ENCODE measurements around the gene QRICH1.
A peak's percentile ranks its signal among the peaks of the same experiment; 100 is the strongest.

The QRICH1 gene

DNA sequence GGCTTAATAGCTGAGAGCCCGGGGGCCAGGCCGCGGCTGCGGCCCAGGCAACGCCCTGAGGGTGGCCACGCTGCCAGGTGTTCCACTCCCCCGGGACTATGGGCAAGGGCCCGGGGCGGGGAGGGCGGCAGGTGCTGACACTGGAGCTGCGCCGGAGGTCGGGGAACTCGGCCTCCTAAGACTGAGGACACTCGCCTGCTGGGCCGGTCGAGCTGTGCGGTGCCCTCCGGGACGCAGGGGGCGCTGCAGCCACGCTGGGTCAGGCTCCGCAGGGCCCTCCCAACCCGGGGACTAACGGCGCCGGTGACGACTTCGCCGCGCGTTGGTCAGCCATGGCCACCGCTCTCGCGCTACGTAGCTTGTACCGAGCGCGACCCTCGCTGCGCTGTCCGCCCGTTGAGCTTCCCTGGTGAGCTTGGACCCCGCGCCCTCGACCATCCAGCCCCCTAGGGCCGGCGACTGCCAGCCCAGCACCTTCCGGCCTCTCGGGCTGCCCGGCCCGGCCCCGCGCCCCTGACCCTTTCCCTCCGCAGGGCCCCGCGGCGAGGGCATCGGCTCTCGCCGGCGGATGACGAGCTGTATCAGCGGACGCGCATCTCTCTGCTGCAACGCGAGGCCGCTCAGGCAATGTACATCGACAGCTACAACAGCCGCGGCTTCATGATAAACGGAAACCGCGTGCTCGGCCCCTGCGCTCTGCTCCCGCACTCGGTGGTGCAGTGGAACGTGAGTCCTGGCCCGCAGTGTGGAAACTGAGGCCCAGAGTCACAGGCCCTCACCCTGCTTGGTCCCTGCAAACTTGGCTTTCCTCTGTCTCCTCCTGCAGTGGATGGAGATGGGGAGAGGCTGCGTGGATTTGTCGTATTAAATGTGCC lies 71.8 kb downstream of the QRICH1 start, which contains the start of gene NDUFAF3:
TSS of gene NDUFAF3 (plus strand) at position 309 of the 875 bp plus-strand sequence. CDS start at position 333, 24 bp downstream.
- DNase-seq = peak; percentile 95
- H3K4me3 ChIP-seq (ENCODE audit: low read depth, low read length) = peak within 1 kb of the TSS; percentile 75

DNA sequence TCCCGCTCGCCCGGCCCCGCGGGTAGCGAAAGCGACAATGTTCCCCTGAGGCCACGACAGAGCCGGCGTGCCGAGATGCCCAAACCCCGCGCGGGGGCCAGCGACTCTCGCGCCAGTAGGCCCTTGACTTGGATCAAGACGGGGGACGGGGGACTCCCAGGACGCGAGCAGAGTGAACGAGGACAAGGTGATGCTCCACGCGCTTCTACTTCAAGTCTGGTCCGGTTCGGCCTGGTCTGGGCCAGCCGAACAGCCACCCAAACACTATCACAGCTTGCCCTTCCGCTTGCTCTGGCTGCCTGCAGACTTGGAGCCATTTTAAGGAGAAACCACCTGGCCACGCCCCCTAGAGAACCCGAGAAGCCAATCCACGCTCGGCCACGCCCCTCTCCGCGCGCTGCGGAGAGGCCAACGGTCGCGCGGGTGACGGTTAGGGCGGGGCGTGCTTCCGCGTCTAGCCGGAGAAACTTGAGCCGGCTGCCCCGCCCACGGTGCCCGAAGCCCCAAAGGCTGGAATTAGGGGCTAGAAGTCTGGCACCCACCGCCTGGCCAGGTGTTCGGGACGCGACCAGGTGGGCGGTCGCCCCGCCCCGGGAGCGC lies 72.6 kb downstream of the QRICH1 start:
- TF ChIP-seq, protein P1, sequence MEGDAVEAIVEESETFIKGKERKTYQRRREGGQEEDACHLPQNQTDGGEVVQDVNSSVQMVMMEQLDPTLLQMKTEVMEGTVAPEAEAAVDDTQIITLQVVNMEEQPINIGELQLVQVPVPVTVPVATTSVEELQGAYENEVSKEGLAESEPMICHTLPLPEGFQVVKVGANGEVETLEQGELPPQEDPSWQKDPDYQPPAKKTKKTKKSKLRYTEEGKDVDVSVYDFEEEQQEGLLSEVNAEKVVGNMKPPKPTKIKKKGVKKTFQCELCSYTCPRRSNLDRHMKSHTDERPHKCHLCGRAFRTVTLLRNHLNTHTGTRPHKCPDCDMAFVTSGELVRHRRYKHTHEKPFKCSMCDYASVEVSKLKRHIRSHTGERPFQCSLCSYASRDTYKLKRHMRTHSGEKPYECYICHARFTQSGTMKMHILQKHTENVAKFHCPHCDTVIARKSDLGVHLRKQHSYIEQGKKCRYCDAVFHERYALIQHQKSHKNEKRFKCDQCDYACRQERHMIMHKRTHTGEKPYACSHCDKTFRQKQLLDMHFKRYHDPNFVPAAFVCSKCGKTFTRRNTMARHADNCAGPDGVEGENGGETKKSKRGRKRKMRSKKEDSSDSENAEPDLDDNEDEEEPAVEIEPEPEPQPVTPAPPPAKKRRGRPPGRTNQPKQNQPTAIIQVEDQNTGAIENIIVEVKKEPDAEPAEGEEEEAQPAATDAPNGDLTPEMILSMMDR (IDR thresholded peaks at IDR 0.05; ENCODE audit: low read depth, low read length) = no peak
- H3K27me3 ChIP-seq (ENCODE audit: insufficient read depth, low read depth, severe bottlenecking) = no peaks in the 10 kb centered on the region
- no peaks in the 10 kb centered on the region for H3K9me3 ChIP-seq (ENCODE audit: severe bottlenecking)
- peak overlapping the region; percentile 75 for H3K4me3 ChIP-seq (ENCODE audit: low read depth, low read length)
- H3K36me3 ChIP-seq = peaks cover 35% of the 10 kb centered on the region
- peak; percentile 99 for DNase-seq
- peak overlapping the region; percentile 97 for H3K27ac ChIP-seq

More for the DNA sequence above, 71.8 kb downstream of the QRICH1 start, which contains the start of gene NDUFAF3:
- TF ChIP-seq, protein P1 (IDR thresholded peaks at IDR 0.05; ENCODE audit: low read depth, low read length) = peak; percentile 96
- peaks cover 40% of the 10 kb centered on the region for H3K36me3 ChIP-seq
- H3K27me3 ChIP-seq (ENCODE audit: insufficient read depth, low read depth, severe bottlenecking) = no peaks in the 10 kb centered on the region
- H3K9me3 ChIP-seq (ENCODE audit: severe bottlenecking) = no peaks in the 10 kb centered on the region
- peak within 1 kb of the TSS; percentile 97 for H3K27ac ChIP-seq

DNA sequence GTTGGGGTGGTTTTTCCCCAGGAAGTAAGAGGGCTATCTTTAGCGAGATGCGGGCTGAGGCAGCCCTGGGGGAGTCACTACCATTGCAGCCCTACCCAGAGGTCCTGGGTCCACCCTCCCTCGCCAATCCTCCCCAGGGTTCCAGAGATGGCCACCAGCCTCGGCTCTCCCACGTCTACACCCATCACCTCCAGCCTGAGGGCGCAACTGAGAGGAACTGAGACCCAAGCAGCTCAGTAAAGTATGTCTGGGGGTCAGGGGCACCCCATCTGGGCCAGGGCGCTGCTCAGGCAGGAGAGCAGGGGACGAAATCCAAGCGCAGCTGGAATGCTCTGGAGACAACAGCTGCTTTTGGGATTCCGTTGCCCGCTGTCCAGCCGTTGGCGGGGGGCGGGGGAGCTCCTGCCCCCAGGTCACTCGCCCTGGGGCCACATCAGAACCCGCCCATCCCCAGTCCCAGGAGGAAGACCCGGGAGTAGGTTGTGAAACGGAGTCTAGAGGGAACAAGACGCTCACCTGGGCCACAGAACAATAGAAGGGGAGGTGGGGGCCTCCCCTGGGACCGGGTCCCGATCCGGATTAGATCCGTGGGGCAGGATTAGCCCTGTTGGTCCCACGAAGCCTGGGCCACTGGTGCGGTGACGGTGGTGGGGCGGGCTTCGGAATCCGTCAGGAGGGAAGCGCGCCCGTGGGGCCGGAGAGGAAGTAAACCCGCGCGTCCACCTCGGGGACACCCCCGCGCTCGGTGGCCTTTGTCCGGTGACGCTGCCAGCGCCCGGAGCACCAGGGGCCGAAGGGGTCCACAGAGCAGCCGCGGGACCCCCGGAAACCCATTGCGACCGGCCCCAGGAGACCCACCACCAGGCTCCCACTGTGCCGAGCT lies 73.3 kb downstream of the QRICH1 start:
- DNase-seq = peak; percentile 60
- H3K27ac ChIP-seq = peak overlapping the region; percentile 97

DNA sequence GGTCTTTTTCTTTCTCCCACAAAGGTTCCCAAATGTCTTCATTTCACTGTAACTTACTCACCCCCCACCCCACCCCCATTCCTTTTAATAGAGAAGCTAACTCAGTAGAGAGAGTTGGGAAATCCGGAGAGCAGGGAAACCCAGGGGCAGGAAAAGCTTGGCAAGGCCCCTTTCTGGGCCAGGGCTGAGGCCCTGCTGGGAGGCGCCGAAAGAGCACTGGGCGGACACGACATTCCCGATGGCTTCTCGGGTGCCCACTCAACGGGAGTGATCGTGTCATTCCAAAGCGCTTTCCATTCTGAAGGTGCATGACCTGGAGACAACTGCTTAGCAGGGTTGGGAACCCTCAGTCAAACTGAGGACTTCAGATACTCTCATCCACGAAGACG lies 73.9 kb downstream of the QRICH1 start:
- no peak for DNase-seq
- peak overlapping the region; percentile 97 for H3K27ac ChIP-seq

More for the DNA sequence above, 73.3 kb downstream of the QRICH1 start:
- H3K9me3 ChIP-seq (ENCODE audit: severe bottlenecking) = no peaks in the 10 kb centered on the region
- TF ChIP-seq, protein P1 (IDR thresholded peaks at IDR 0.05; ENCODE audit: low read depth, low read length) = no peak
- H3K27me3 ChIP-seq (ENCODE audit: insufficient read depth, low read depth, severe bottlenecking) = no peaks in the 10 kb centered on the region
- H3K36me3 ChIP-seq = peaks cover 35% of the 10 kb centered on the region
- H3K4me3 ChIP-seq (ENCODE audit: low read depth, low read length) = peak overlapping the region; percentile 75

DNA sequence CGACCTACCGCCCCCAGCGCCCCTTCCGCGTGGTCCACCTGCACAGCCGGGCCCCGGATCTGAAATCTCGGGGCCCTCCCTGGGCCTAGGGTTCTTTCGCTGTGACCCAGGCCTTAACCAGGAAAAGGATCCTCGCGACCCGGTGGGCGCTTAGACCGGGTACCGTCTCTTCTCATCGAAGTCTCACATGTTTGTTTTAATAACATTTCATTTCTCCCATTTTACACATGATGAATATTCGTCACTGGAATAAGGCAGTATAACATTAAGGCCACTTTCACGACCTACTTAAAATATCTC lies 75.2 kb downstream of the QRICH1 start:
- DNase-seq = no peak
- TF ChIP-seq, protein P1 (IDR thresholded peaks at IDR 0.05; ENCODE audit: low read depth, low read length) = no peak
- Histone ChIP-seq H3K27me3 (ENCODE audit: insufficient read depth, low read depth, severe bottlenecking) (no peaks in the 10 kb centered on the region), H3K27ac (peak overlapping the region; percentile 66), H3K4me3 (ENCODE audit: low read depth, low read length) (peak overlapping the region; percentile 74), H3K36me3 (peaks cover 35% of the 10 kb centered on the region), H3K9me3 (ENCODE audit: severe bottlenecking) (no peaks in the 10 kb centered on the region)

More for the DNA sequence above, 73.9 kb downstream of the QRICH1 start:
- Histone ChIP-seq H3K36me3 (peaks cover 35% of the 10 kb centered on the region), H3K4me3 (ENCODE audit: low read depth, low read length) (peak overlapping the region; percentile 75), H3K9me3 (ENCODE audit: severe bottlenecking) (no peaks in the 10 kb centered on the region), H3K27me3 (ENCODE audit: insufficient read depth, low read depth, severe bottlenecking) (no peaks in the 10 kb centered on the region)
- TF ChIP-seq, protein P1 (IDR thresholded peaks at IDR 0.05; ENCODE audit: low read depth, low read length) = no peak

Measured in WERI-Rb-1 (cell line).